ENCODE data around the gene MBD5.

The MBD5 gene

GRCh38 chr2:148240838-148241237 lies 219.9 kb downstream of the MBD5 start:
- H3K4me3 ChIP-seq (replicated peaks; ENCODE audit: low read depth, low read length) = no peak overlapping the region
- no peaks in the 10 kb centered on the region for H3K36me3 ChIP-seq (ENCODE audit: control insufficient read depth, insufficient read depth, low read length)
- no peak for TF ChIP-seq CTCF (IDR thresholded peaks at IDR 0.05; ENCODE audit: insufficient read depth, low read length, poor library complexity, severe bottlenecking)
- no peak for DNase-seq (ENCODE audit: extremely low read depth, insufficient read length)
- H3K27me3 ChIP-seq (replicated peaks; ENCODE audit: control insufficient read depth, insufficient read depth, low read length) = no peaks in the 10 kb centered on the region

GRCh38 chr2:148244593-148245292 lies 223.9 kb downstream of the MBD5 start:
- no peak overlapping the region for H3K4me3 ChIP-seq (replicated peaks; ENCODE audit: low read depth, low read length)
- DNase-seq (ENCODE audit: extremely low read depth, insufficient read length) = no peak
- no peaks in the 10 kb centered on the region for H3K27me3 ChIP-seq (replicated peaks; ENCODE audit: control insufficient read depth, insufficient read depth, low read length)
- TF ChIP-seq CTCF (IDR thresholded peaks at IDR 0.05; ENCODE audit: insufficient read depth, low read length, poor library complexity, severe bottlenecking) = no peak
- no peaks in the 10 kb centered on the region for H3K36me3 ChIP-seq (ENCODE audit: control insufficient read depth, insufficient read depth, low read length)

GRCh38 chr2:148251993-148252392 lies 231.1 kb downstream of the MBD5 start:
- Histone ChIP-seq H3K4me3 (replicated peaks; ENCODE audit: low read depth, low read length) (no peak overlapping the region), H3K36me3 (ENCODE audit: control insufficient read depth, insufficient read depth, low read length) (peaks cover 7% of the 10 kb centered on the region), H3K27me3 (replicated peaks; ENCODE audit: control insufficient read depth, insufficient read depth, low read length) (no peaks in the 10 kb centered on the region)
- TF ChIP-seq CTCF (IDR thresholded peaks at IDR 0.05; ENCODE audit: insufficient read depth, low read length, poor library complexity, severe bottlenecking) = no peak
- DNase-seq (ENCODE audit: extremely low read depth, insufficient read length) = no peak

- H3K27me3 ChIP-seq (replicated peaks; ENCODE audit: control insufficient read depth, insufficient read depth, low read length) = no peaks in the 10 kb centered on the region
- H3K36me3 ChIP-seq (ENCODE audit: control insufficient read depth, insufficient read depth, low read length) = peaks cover 7% of the 10 kb centered on the region
- DNase-seq (ENCODE audit: extremely low read depth, insufficient read length) = no peak
- TF ChIP-seq CTCF (IDR thresholded peaks at IDR 0.05; ENCODE audit: insufficient read depth, low read length, poor library complexity, severe bottlenecking) = no peak
- H3K4me3 ChIP-seq (replicated peaks; ENCODE audit: low read depth, low read length) = no peak overlapping the region
Measured at GRCh38 chr2:148252646-148253045, 231.8 kb downstream of the MBD5 start.

- peak; percentile 7 for DNase-seq (ENCODE audit: extremely low read depth, insufficient read length)
Measured at GRCh38 chr2:148253685-148254084, 232.8 kb downstream of the MBD5 start.

More at GRCh38 chr2:148253685-148254084, 232.8 kb downstream of the MBD5 start:
- no peak overlapping the region for H3K4me3 ChIP-seq (replicated peaks; ENCODE audit: low read depth, low read length)
- H3K36me3 ChIP-seq (ENCODE audit: control insufficient read depth, insufficient read depth, low read length) = peaks cover 7% of the 10 kb centered on the region
- no peaks in the 10 kb centered on the region for H3K27me3 ChIP-seq (replicated peaks; ENCODE audit: control insufficient read depth, insufficient read depth, low read length)
- TF ChIP-seq CTCF (IDR thresholded peaks at IDR 0.05; ENCODE audit: insufficient read depth, low read length, poor library complexity, severe bottlenecking) = no peak

All from GM06990 (cell line).